GM13976 (cell line): Measurements from ENCODE around the gene PNPLA4.

Source experiments
- DNase-seq: peaks from one replicate; pipeline ENCODE4 v3.0.0; 2012; ENCODE audit warnings: low spot score
- in situ Hi-C: fragments of 300-500 bp; cut with MboI; formaldehyde crosslinking; loops from one replicate; pipeline ENCODE4 v1.12.0; 2022; ENCODE audit warnings: low sequenced_read_pairs, mixed read lengths, inconsistent platforms; ENCODE audit not compliant: unreplicated experiment
- TF ChIP-seq, protein P1 (sequence below): IDR thresholded peaks from 2 replicates; pipeline ENCODE4 v1.5.1; 2012; ENCODE audit warnings: borderline replicate concordance, mild to moderate bottlenecking; ENCODE audit not compliant: insufficient read depth; ENCODE audit errors: extremely low read depth, missing control alignments, control extremely low read depth

The PNPLA4 gene

DNA sequence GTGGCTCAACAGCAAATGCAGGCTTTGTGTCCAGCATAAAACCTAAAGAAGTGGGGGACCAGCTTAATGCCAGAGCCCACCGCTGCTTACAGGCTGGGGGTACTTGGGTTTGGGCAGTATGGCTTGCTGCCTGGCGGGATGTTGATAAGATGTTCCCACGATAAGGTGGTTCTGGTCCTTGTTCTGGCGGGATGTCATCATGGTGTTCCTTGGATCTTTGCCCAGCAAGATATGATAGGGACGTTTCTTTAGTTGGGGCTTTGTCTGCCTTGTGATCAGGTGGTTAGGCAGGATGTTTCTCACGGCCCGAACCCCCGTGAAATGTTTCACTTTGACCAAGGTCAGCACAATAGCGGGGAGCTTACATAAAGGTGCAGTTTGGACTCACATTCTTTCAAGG, 35.3 kb downstream of the PNPLA4 start:
- DNase-seq: no peak
- in situ Hi-C loops: no loop called here
- TF ChIP-seq, protein P1, sequence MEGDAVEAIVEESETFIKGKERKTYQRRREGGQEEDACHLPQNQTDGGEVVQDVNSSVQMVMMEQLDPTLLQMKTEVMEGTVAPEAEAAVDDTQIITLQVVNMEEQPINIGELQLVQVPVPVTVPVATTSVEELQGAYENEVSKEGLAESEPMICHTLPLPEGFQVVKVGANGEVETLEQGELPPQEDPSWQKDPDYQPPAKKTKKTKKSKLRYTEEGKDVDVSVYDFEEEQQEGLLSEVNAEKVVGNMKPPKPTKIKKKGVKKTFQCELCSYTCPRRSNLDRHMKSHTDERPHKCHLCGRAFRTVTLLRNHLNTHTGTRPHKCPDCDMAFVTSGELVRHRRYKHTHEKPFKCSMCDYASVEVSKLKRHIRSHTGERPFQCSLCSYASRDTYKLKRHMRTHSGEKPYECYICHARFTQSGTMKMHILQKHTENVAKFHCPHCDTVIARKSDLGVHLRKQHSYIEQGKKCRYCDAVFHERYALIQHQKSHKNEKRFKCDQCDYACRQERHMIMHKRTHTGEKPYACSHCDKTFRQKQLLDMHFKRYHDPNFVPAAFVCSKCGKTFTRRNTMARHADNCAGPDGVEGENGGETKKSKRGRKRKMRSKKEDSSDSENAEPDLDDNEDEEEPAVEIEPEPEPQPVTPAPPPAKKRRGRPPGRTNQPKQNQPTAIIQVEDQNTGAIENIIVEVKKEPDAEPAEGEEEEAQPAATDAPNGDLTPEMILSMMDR: no peak

DNA sequence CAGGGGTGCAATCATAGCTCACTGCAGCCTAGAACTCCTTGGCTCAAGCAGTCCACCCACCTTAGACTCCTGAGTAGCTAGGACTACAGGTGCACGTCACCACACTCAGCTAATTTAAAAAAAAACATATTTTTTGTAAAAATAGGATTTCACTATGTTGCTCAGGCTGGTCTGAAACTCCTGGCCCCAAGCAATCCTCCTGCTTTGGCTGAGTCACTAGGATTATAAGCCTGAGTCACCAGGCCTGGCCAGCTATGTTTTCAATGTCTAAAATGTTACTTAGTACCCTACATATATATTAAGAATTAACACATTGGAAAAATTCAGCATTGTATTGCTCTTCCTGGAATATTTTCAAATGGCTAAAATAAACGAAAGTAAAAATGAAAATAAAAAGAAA, 37.5 kb downstream of the PNPLA4 start:
- TF ChIP-seq, protein P1: no peak
- DNase-seq: no peak
- in situ Hi-C loops: no loop called here

DNA sequence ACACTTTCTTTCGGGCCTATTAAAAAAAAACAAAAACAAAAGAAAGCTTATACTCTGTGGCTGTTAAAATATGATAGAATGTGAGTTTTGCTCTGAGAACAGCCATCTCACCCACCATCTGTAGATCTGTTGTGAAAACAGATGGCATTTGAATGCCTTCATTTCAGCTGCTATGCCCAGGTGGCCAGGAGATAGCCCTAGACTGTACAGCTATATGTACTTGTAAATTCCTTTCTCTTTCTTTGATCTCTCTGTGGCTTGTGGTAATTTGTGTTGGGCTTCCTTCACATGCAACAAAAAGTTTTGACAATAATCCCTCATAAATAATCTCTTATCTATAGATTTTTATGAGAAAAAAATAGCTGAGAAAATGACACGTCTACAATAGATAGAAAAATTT, 38.1 kb downstream of the PNPLA4 start:
- in situ Hi-C loops: no loop called here
- TF ChIP-seq, protein P1: no peak
- DNase-seq: no peak

DNA sequence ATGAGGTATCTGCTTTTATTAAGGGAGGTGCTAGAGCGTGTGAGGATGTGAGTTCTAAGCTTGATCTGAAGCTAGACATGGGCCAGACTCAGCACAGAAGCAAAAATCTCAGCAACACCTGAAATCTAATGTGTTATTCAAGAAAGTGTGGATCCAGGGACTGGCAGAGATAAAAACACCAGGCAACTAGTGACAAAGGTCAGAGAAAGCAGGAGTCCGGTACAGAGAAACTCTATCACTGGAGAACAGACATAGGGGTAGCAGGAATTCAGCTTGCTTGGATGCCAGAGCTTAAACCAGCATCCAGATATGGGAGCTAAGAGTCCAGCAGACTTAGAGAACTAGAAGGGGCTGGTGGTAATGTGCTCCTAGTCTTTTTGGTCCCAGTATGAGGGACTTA, 50.3 kb downstream of the PNPLA4 start:
- TF ChIP-seq, protein P1: no peak
- no peak for DNase-seq
- in situ Hi-C loops: no loop called here

DNA sequence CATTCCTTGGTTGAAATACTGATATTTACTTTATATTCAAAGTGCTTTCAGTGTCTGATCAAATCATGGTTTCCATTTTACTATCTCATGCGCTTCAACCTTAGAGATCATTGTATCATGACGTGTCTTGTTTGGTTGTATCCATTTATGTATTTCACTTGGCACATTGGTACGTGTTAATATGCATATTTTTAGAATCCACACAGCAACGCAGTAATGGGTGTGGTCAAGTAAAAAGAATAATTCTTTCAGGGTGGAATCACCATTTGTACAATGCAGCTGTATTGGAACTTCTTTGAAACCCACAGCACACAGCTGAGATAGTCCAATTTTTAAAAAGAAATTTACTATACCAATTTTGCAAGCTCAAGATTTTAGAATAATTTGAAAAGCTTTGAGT, 55.2 kb downstream of the PNPLA4 start:
- in situ Hi-C loops: no loop called here
- TF ChIP-seq, protein P1: no peak
- DNase-seq: no peak

DNA sequence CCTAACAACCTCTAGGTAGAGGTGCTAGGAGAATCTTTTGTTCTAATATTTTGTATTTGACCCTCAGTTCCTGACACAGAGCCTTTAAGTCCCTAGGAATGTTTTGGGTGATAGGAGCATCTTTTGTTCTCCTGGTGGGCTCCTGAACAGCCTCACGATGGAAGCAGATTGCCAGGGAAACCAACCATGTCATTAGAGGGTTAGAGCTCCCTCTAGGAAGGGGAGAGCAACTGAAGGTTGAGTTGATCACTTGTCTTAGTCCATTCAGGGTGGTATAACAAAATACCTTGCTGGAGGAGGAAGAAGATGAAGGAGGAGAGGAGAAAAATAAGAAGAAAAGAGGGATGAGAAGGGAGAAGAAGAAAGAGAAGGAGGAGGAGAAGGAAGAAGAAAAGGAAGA, 75.0 kb downstream of the PNPLA4 start:
- in situ Hi-C loops: no loop called here
- TF ChIP-seq, protein P1: no peak
- DNase-seq: no peak
